Measurements from ENCODE around the gene EYA2.

The EYA2 gene

DNA sequence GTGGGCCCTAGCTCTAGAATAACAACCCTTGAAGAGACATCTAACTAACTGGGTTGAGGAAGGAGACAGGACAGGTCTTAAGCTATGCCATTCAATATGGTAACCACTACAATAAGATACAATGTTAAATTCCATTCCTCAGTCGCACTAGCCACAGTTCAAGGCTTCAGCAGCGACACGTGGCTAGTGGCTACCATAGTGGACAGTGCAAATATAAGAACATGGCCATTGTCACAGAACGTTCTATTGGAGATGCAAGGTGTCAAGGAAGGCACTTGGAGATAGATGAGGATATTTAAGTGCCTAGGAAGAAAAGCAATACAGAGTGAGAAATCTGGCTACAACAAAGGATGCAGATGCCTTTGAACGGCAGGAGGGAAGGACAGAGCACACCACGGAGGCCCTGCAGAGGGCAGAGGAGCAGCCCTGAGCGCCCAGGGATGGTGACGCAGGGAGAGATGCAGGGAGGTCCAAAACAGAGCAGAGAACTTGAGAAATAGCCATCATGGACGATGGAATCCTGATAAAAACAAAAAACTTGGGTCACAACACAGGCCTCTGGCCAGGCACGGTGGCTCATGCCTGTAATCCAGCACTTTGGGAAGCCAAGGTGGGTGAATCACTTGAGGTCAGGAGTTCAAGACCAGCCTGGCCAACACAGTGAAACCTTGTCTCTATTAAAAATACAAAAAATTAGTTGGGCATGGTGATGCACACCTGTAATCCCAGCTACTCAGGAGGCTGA lies 321.2 kb downstream of the EYA2 start:
- DNase-seq: no peak

- DNase-seq: no peak
Measured at GRCh38 chr20:47216819-47217410, 322.3 kb downstream of the EYA2 start.

GRCh38 chr20:47217482-47218446 lies 323.1 kb downstream of the EYA2 start:
- no peak for DNase-seq

GRCh38 chr20:47220161-47220582 lies 325.5 kb downstream of the EYA2 start:
- peak; percentile 31 for DNase-seq

- DNase-seq: no peak
Measured at GRCh38 chr20:47221036-47221625, 326.5 kb downstream of the EYA2 start.

- no peak for DNase-seq
Measured at GRCh38 chr20:47222468-47223119, 328.0 kb downstream of the EYA2 start.

GRCh38 chr20:47223896-47224295 lies 329.3 kb downstream of the EYA2 start:
- no peak for DNase-seq

DNA sequence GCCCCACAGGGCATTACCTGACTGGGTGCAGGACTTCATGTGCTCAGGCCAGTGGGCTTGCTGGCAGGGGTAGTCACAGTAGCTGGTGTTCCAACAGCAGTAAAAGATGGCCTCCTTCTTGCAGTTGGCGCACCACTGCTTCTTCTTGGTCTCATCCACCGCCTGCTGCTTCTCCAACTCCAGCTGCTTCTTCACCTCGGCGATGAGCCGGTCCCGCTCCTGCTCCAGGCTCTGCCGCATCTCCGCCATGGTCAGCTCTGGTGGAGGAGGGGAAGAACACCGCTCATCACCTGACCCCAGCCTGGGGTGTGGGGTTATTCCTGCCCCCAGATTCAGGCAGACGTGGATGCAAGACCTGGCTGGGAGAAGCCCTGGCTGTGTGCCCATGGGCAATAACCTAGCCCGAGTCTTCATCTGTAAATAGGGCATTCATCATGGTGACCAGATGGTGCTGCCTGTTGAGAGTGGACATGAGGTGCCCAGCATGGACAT lies 329.7 kb downstream of the EYA2 start:
- no peak for DNase-seq

DNA sequence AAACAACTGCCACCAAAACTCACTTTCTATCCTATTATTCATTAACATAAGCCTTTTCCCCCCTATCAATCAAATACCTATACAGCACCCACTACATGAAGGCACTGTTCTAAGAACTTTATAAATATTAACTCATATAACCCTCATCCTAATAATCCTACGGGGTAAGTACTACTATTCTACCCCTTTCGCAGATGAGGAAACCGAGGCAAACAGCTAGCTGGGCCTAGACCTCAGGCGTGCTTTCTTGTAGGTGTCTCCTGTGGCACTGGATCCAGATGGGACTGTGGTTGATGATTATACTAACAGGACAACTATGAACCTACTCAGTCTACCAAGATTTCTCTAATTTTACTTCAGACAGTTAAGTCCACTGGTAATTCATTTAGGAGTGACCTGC lies 330.2 kb downstream of the EYA2 start:
- DNase-seq: no peak

DNA sequence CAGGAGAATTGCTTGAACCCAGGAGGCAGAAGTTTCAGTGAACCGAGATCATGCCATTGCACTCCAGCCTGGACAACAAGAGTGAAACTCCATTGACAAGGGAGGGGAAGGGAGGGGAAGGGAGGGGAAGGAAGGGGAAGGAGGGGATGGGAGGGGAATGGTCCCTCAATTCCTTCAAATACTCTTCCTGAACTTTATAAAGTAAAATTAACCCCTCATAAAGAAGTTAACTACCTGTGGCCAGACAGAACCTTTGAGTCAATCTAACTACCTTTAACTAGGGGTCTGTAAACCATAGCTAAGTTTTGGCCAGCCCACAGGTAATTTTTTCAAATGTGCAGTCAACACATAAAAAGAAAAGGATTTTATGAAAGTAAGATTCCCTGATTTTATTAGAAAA lies 330.8 kb downstream of the EYA2 start:
- DNase-seq: no peak

DNA sequence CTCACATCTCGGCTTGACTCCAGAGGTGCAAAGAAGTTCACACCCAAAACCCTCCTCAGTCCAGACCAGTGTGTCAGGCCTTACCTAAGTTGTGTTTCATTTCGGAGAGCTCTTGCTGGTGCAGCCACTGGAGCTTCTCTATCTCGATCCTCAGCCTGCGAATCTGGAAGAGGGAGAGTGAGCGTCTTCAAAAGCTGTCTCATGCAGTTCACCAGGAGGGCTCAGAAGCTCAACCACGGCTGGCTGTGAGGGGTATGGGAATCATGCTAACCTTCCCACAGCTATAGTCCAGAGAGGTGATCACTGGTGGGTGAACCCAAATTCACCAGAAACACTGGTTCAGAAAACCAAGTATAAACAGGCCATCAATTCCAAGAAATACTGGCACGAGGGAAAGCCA lies 332.5 kb downstream of the EYA2 start:
- DNase-seq: no peak

DNA sequence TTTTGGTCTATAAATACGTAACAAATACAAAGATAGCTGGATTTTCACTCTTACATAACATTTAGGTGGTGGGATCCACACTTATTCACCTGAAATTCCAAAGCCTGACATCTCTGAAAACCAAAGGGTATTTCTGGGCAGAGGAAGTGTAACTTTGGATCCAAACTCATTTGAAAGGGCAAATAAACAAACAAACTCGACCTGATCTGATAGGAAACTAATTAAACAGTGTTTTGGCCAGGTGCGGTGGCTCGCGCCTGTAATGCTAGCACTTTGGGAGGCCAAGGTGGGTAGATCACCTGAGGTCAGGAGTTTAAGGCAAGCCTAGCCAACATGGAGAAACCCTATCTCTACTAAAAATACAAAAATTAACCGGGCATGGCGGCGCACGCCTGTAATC lies 332.9 kb downstream of the EYA2 start:
- DNase-seq: no peak

GRCh38 chr20:47228654-47229053 lies 334.0 kb downstream of the EYA2 start:
- DNase-seq: no peak

- no peak for DNase-seq
Measured at GRCh38 chr20:47230811-47231256, 336.2 kb downstream of the EYA2 start.

DNA sequence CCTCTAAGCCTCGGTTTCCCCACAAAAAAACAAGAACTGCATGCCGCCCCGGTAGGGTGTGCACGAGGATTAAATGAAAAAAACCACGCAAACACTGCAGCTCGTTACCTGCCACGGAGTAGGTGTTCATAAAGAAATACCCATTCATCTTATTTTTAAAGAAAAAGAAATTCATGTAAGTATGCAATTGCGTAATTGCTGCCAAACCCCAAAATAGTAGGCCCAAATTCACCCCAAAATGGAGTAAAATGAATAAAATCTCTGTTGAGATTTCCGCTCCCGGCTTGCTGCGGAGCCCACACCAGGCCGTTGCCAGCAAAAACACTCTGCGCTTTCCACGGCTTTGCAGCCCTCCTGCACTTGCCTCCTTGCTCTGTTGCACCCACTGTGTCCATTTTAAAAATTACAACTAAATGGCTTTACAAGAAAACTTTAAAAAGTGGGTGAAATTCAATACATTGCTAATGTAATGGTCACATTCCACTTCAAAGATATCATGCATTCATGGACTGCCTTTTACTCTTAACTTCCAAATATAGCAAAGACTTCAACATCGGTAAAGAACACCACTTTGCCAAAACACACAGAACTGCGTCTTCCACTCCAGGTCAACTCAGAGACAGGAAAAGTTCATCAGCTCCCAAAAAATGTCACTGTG lies 336.9 kb downstream of the EYA2 start:
- no peak for DNase-seq

DNA sequence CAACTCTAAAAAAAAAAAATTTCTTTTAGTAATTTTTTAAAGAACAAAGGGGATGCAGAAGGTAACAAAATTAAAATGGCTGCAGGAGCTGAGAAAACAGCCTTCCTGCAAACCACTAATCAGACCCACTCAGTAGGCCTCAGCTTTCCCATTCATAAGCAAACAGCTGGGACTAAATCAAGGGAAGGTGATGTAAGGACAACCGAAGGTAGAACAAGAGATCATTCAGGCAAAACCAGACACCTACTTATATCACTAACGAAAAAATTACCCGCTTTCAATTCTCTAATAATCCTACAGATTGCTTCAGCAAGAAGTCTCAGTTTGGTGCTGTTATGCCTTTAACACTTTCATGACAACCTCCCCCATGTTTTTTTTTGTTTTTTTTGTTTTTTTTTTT lies 337.9 kb downstream of the EYA2 start:
- DNase-seq: no peak

- no peak for DNase-seq
Measured at GRCh38 chr20:47233333-47234188, 338.9 kb downstream of the EYA2 start.

- DNase-seq: no peak
Measured at GRCh38 chr20:47235111-47235510, 340.5 kb downstream of the EYA2 start.

GRCh38 chr20:47235853-47236638 lies 341.4 kb downstream of the EYA2 start:
- no peak for DNase-seq

- no peak for DNase-seq
Measured at GRCh38 chr20:47236639-47236900, 341.9 kb downstream of the EYA2 start.

All from NCI-H69 (cell line).